Lower leg skin (tissue), 4 donors: ENCODE results near the gene TSTD1. TPM values are rescaled to one million over a fixed set of nuclear protein-coding genes. Genes with fewer than 3 reads are reported as not detected.
"Not testable (repeated sequence)": the region's sequence is repeated elsewhere in the genome, so short reads cannot be mapped to it uniquely, and the experiment has no call there.

Experiments
- DNase-seq, 2 donors: peaks; one replicate each; pipeline ENCODE4 v3.0.0-alpha.2; 2019; ENCODE audit warnings: low spot score in 2 of 2
- H3K4me3 ChIP-seq: fragments of 200-600 bp; sonication (generic); 2 replicates; pipeline ENCODE4 v1.5.1; 2017; ENCODE audit warnings: mild to moderate bottlenecking, low read depth; ENCODE audit not compliant: poor library complexity, severe bottlenecking
- POLR2A ChIP-seq, 2 donors: fragments of 450-650 bp; IDR thresholded peaks; one replicate each; pipeline ENCODE4 v1.6.1; 2016 to 2017; ENCODE audit warnings: antibody characterized with exemption in 2 of 2, mild to moderate bottlenecking in 1 of 2, moderate library complexity in 1 of 2
- WGBS, 2 donors: methylation state at CpG; one replicate each; pipeline ENCODE4 v1.1.5; 2018; 5-methylcytosine and 5-hydroxymethylcytosine counted together
- intact Hi-C: fragments of 100-400 bp; cut with DNase I; formaldehyde crosslinking; loops from one replicate; pipeline ENCODE4 v1.15.0; 2023; ENCODE audit warnings: low total_unique reads
- total RNA-seq, 4 donors: library from RNA; depleted of rRNA; stranded (reverse); fragments of >200 nt; gene quantifications; one replicate each; pipeline ENCODE4 v1.1.0, GENCODE V29; 2016
- TF ChIP-seq, protein P1 (sequence below), 3 donors: fragments of 450-650 bp; IDR thresholded peaks; one replicate each; pipeline ENCODE4 v1.5.1; 2016; ENCODE audit warnings: antibody characterized with exemption in 3 of 3, mild to moderate bottlenecking in 3 of 3, moderate library complexity in 2 of 3

TSTD1 gene
- total RNA-seq, 4 donors from 2014 or later, result 94.9 to 136 (median 107) TPM

DNA sequence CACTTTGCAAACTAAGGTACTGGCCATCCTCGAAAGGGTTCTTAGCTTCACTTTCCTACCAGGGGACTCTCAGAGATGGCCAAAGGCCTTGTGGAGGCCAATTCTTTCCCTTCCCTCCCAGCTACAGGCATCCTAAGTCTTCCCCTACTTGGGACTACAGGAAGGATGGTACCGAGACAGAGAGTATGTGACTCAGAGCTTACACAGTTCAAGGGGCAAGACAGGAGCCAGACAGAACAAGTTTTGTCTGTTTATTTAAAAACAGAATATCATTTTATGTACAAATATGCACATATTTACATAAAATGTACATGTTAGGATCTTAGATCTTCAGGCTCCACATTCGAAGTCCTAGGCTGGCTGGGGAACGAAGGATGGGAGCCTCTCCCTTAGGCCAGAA, 32.0 kb upstream of the TSTD1 start:
- intact Hi-C loops, result no loop called here
- TF ChIP-seq, protein P1, sequence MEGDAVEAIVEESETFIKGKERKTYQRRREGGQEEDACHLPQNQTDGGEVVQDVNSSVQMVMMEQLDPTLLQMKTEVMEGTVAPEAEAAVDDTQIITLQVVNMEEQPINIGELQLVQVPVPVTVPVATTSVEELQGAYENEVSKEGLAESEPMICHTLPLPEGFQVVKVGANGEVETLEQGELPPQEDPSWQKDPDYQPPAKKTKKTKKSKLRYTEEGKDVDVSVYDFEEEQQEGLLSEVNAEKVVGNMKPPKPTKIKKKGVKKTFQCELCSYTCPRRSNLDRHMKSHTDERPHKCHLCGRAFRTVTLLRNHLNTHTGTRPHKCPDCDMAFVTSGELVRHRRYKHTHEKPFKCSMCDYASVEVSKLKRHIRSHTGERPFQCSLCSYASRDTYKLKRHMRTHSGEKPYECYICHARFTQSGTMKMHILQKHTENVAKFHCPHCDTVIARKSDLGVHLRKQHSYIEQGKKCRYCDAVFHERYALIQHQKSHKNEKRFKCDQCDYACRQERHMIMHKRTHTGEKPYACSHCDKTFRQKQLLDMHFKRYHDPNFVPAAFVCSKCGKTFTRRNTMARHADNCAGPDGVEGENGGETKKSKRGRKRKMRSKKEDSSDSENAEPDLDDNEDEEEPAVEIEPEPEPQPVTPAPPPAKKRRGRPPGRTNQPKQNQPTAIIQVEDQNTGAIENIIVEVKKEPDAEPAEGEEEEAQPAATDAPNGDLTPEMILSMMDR (IDR thresholded peaks at IDR 0.05), result no peak
- no peak for TF ChIP-seq POLR2A (IDR thresholded peaks at IDR 0.05)
- 85 to 90% methylated on average over 4 of the region's 4 CpGs for WGBS, 2 donors

DNA sequence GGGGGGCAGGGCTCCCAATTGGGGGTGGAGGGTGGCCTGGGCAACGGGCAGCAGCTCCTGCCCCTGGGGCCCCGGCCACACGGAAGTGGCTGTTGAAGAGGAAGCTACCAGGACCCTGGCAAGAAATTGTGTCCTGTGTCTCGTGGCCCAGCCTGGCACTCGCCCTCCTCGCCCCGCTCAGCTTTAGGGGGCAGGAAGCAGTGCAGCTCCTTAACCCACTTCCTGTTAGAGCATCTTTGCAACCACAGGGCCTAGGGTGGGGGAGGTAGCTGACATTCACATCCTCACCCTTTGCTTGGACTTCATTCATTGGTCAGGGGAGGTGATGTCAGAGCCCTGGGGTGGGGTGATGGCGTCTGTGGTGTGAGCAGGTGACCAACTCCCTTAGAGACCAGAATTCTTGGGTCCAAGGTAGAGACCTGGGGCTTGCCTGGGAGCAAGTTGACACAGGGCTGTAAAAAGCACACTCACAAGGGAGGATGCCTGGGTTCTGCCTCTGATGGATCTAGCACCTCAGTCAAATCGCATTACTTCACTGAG, 31.0 kb upstream of the TSTD1 start, which contains the start of gene ARHGAP30:
ARHGAP30 (minus strand) TSS at position 161 of the 540 bp plus-strand sequence. CDS start 267 bp downstream, outside the sequence.
- H3K4me3 ChIP-seq, result peak within 1 kb of the TSS; percentile 8
- no peak for TF ChIP-seq POLR2A (IDR thresholded peaks at IDR 0.05)
- TF ChIP-seq, protein P1 (IDR thresholded peaks at IDR 0.05), result no peak
- intact Hi-C loops, result no loop called here
- WGBS, 2 donors, result 67 to 75% methylated on average over 5 to 8 of the region's 9 CpGs
- peak in 1 of 2 donors; percentile 90 for DNase-seq

More for the DNA sequence above, 32.0 kb upstream of the TSTD1 start:
- no peak for DNase-seq
- no peak overlapping the region for H3K4me3 ChIP-seq

DNA sequence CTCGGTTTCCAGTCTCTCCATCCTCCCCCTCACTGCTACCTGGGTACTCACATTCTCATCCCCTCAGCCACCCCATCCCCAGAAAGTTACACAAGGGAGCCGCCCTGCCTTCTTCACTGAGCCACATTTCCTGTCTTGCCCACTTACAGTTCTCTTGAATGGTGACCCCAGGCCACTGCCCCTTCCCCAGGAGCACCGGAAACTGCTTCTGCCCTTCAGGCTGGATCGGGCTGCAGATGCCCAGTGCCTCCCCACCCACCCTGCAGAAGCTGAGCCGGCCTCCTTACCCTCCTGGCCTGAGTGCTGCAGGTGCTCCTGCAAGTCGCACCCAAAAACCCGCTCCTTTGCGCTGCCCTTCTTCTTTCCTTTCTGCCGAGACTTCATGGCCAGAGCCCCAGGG, 30.5 kb upstream of the TSTD1 start:
- H3K4me3 ChIP-seq, result peak overlapping the region; percentile 8
- intact Hi-C loops, result no loop called here
- no peak for DNase-seq
- no peak for TF ChIP-seq POLR2A (IDR thresholded peaks at IDR 0.05)
- TF ChIP-seq, protein P1 (IDR thresholded peaks at IDR 0.05), result no peak
- WGBS, 2 donors, result 77 to 79% methylated on average over 9 of the region's 9 CpGs

DNA sequence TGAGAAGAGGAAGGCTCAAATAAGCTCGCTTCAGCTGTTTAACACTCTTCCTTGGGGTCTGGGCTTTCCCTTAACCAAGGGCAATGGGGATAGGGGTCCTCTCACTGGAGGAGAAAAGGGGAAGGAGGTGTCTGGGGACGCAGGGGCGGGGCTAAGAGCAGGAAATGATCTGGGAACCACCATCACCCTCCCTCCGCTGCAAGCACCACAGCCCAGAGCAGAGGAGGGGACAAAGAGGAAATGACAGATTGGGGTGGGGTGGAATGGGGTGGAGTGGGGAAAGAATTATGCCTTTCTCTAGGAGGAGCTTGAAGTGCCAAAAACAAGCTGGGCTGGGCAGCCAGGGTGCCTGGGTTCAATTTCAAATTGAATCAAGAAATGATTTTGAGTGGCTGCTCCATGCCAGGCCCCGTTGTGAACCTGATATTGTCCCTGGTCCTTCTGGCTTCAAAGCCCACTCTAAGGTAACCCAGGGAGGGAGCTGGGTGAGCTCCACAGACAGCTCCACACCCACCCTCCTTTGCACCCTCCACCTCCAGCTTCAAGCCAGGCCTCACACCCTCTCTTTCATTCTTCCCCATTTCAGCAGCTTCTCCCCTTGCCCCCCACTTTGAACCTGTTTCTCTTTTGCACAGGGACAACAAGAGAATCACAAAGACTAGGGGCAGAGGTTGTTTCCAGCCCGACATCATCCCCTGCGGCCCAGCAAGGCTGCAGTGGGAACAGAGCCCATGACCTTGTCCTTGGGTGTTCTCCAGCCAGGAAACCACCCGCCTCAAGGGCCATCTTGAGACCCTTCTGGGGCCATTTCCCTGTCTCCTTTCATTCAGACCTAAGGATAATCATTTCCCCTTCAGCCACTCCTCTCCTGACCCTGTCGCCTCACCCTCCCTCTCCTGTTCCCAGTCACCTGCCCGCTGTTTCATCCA, 29.8 kb upstream of the TSTD1 start:
- peak in 1 of 2 donors; percentile 89 for DNase-seq
- intact Hi-C loops, result no loop called here
- WGBS, 2 donors, result 58 to 67% methylated on average over 10 of the region's 10 CpGs
- TF ChIP-seq POLR2A (IDR thresholded peaks at IDR 0.05), result no peak
- TF ChIP-seq, protein P1 (IDR thresholded peaks at IDR 0.05), result no peak
- H3K4me3 ChIP-seq, result peak overlapping the region; percentile 8

DNA sequence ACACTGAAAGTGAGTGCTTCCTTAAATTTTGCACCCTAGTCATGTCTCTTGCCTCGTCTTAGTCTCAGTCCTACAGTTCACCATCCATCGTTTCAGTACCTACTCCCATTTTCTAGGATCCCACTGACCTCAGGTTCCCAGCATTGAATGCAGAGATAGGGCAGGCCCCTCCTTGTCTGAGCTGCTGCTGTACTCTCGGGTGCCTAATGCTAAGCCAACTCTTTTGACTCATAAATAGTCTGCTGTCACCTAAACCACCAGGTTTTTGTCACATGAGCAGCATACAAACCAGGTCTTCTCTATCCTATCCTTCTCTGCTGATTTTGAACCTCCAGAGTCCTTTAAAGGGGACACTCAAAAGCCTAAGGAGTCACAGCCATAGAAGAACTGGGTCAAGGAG, 27.9 kb upstream of the TSTD1 start:
- intact Hi-C loops, result no loop called here
- DNase-seq, result no peak
- no peak overlapping the region for H3K4me3 ChIP-seq
- TF ChIP-seq, protein P1 (IDR thresholded peaks at IDR 0.05), result no peak
- TF ChIP-seq POLR2A (IDR thresholded peaks at IDR 0.05), result no peak
- WGBS, 2 donors, result 58 to 67% methylated on average over 3 of the region's 3 CpGs

DNA sequence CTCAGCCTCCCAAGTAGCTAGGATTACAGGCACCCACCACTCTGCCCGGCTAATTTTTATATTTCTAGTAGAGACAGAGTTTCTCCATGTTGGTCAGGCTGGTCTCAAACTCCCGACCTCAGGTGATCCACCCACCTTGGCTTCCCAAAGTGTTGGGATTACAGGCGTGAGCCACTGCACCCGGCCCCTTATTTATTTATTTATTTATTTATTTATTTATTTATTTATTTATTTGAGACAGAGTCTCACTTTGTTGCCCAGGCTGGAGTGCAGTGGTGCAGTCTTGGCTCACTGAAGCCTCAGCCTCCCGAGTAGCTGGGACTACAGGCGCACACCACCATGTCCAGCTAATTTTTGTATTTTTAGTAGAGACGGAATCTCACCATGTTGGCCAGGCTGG, 26.9 kb upstream of the TSTD1 start:
- WGBS, 2 donors, result 89 to 96% methylated on average over 6 to 7 of the region's 7 CpGs
- DNase-seq, H3K4me3 ChIP-seq, intact Hi-C loops: not testable (repeated sequence)

DNA sequence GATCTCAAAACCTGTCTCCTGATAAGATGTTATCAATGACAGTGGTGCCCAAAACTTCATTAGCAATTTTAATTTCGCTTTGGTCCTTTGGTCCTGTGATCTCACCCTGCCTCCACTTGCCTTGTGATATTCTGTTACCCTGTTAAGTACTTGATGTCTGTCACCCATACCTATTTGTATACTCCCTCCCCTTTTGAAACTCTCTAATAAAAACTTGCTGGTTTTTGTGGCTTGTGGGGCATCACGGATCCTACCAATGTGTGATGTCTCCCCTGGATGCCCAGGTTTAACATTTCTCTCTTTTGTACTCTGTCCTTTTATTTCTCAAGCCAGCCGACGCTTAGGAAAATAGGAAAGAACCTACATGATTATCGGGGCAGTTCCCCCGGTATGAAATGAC, 25.2 kb upstream of the TSTD1 start:
- intact Hi-C loops, H3K4me3 ChIP-seq, DNase-seq: not testable (repeated sequence)
- 67 to 69% methylated on average over 6 of the region's 6 CpGs for WGBS, 2 donors
